Hematopoietic multipotent progenitor cell treated with erythropoietin and hydrocortisone succinate and interleukin-3 and kit ligand, for 15 days (in vitro differentiated cells): ENCODE data around the gene FUT3.
A peak's percentile ranks its signal among the peaks of the same experiment; 100 is the strongest.
"Not testable (repeated sequence)": the region's sequence is repeated elsewhere in the genome, so short reads cannot be mapped to it uniquely, and the experiment has no call there.

Experiments used
- DNase-seq: peaks from one replicate; pipeline ENCODE4 v3.0.0-alpha.2; 2015; ENCODE audit warnings: low spot score

Gene FUT3

GRCh38 chr19:5847846-5848245 is 3.4 kb downstream of the FUT3 start:
- DNase-seq: not testable (repeated sequence)

GRCh38 chr19:5844456-5845433 is 6.5 kb downstream of the FUT3 start:
- no peak for DNase-seq

- DNase-seq: no peak
Observed at GRCh38 chr19:5843295-5843927, 7.8 kb downstream of the FUT3 start.

- DNase-seq: not testable (repeated sequence)
Observed at GRCh38 chr19:5841735-5842111, 9.5 kb downstream of the FUT3 start.

- no peak for DNase-seq
Observed at GRCh38 chr19:5839065-5840017, 11.9 kb downstream of the FUT3 start, which contains the start of gene FUT6. Gene FUT6, minus strand, starts transcription at chr19:5839702. Its CDS starts 7,135 bp downstream, at chr19:5832567.

- no peak for DNase-seq
Observed at GRCh38 chr19:5838353-5839064, 12.7 kb downstream of the FUT3 start.

GRCh38 chr19:5837761-5838352 is 13.4 kb downstream of the FUT3 start:
- no peak for DNase-seq

- no peak for DNase-seq
Observed at GRCh38 chr19:5832527-5833216, 18.6 kb downstream of the FUT3 start.

GRCh38 chr19:5832061-5832460 is 19.2 kb downstream of the FUT3 start:
- DNase-seq: no peak

- no peak for DNase-seq
Observed at GRCh38 chr19:5831159-5831558, 20.1 kb downstream of the FUT3 start.

GRCh38 chr19:5829567-5830310 is 21.5 kb downstream of the FUT3 start:
- no peak for DNase-seq

GRCh38 chr19:5828661-5829566 is 22.3 kb downstream of the FUT3 start:
- peak; percentile 21 for DNase-seq

GRCh38 chr19:5827891-5828660 is 23.2 kb downstream of the FUT3 start:
- DNase-seq: peak; percentile 82

- no peak for DNase-seq
Observed at GRCh38 chr19:5827342-5827890, 23.8 kb downstream of the FUT3 start.

- DNase-seq: peak; percentile 13
Observed at GRCh38 chr19:5826531-5827341, 24.5 kb downstream of the FUT3 start.

GRCh38 chr19:5825178-5825577 is 26.1 kb downstream of the FUT3 start:
- DNase-seq: no peak

- no peak for DNase-seq
Observed at GRCh38 chr19:5824751-5825150, 26.5 kb downstream of the FUT3 start.
